H9 (cell line): Measurements from ENCODE around the gene TERT. TPM values are rescaled to one million over a fixed set of nuclear protein-coding genes. Genes with fewer than 3 reads are reported as not detected.

Source experiments
- DNase-seq: peaks from one replicate; pipeline ENCODE4 v3.0.0-alpha.2; 2017
- H2AFZ ChIP-seq: one replicate; pipeline ENCODE4 v1.6.1; 2013; ENCODE audit warnings: mild to moderate bottlenecking, low read length, control low read depth, moderate library complexity
- H2AK5ac ChIP-seq: 2 replicates; pipeline ENCODE4 v1.6.1; 2013; ENCODE audit warnings: low read length, control low read depth, mixed read lengths; ENCODE audit not compliant: insufficient read length
- H2BK120ac ChIP-seq: one replicate; pipeline ENCODE4 v1.6.1; 2013; ENCODE audit warnings: low read depth, mild to moderate bottlenecking, low read length, control low read depth, inconsistent platforms; ENCODE audit not compliant: poor library complexity, severe bottlenecking
- H2BK12ac ChIP-seq: 2 replicates; pipeline ENCODE4 v1.6.1; 2013; ENCODE audit warnings: low read length, control low read depth, mixed read lengths, low read depth; ENCODE audit not compliant: insufficient read length
- H2BK15ac ChIP-seq: 2 replicates; pipeline ENCODE4 v1.6.1; 2013; ENCODE audit warnings: low read depth, low read length, control low read depth
- H2BK20ac ChIP-seq: one replicate; pipeline ENCODE4 v1.6.1; 2013; ENCODE audit warnings: low read depth, mild to moderate bottlenecking, low read length, control low read depth, inconsistent platforms; ENCODE audit not compliant: poor library complexity, severe bottlenecking
- H2BK5ac ChIP-seq: 2 replicates; pipeline ENCODE4 v1.6.1; 2013; ENCODE audit warnings: low read length, control low read depth, mixed read lengths; ENCODE audit not compliant: insufficient read length
- H3K14ac ChIP-seq: 2 replicates; pipeline ENCODE4 v1.6.1; 2013; ENCODE audit warnings: low read length, control low read depth; ENCODE audit not compliant: insufficient read depth
- H3K18ac ChIP-seq: 2 replicates; pipeline ENCODE4 v1.6.1; 2013; ENCODE audit warnings: low read depth, mild to moderate bottlenecking, mixed read lengths, low read length, control low read depth; ENCODE audit not compliant: insufficient read length
- H3K23ac ChIP-seq: 2 replicates; pipeline ENCODE4 v1.6.1; 2013; ENCODE audit warnings: low read length, control low read depth, mixed read lengths, low read depth; ENCODE audit not compliant: insufficient read length
- H3K23me2 ChIP-seq: 2 replicates; pipeline ENCODE4 v1.6.1; 2013; ENCODE audit warnings: low read depth, mild to moderate bottlenecking, mixed read lengths, low read length, control low read depth; ENCODE audit not compliant: insufficient read length, poor library complexity, severe bottlenecking
- H3K27ac ChIP-seq: 2 replicates; pipeline ENCODE4 v1.5.1; 2013; ENCODE audit warnings: low read length, control low read depth, mixed read lengths, low read depth; ENCODE audit not compliant: insufficient read length
- H3K27me3 ChIP-seq: 2 replicates; pipeline ENCODE4 v1.6.1; 2013; ENCODE audit warnings: low read length, control low read depth, inconsistent platforms; ENCODE audit not compliant: insufficient read depth
- H3K4ac ChIP-seq: 2 replicates; pipeline ENCODE4 v1.6.1; 2013; ENCODE audit warnings: low read depth, mild to moderate bottlenecking, control low read depth, inconsistent platforms, low read length, moderate library complexity
- H3K4me1 ChIP-seq: 2 replicates; pipeline ENCODE4 v1.6.1; 2013; ENCODE audit warnings: low read length, control low read depth, inconsistent platforms; ENCODE audit not compliant: insufficient read depth
- H3K4me2 ChIP-seq: 2 replicates; pipeline ENCODE4 v1.6.1; 2013; ENCODE audit warnings: low read length, control low read depth, mixed read lengths; ENCODE audit not compliant: insufficient read length, insufficient read depth
- H3K56ac ChIP-seq: 2 replicates; pipeline ENCODE4 v1.6.1; 2013; ENCODE audit warnings: low read depth, mild to moderate bottlenecking, mixed read lengths, low read length, control low read depth; ENCODE audit not compliant: insufficient read length
- H3K79me1 ChIP-seq: 2 replicates; pipeline ENCODE4 v1.6.1; 2013; ENCODE audit warnings: low read depth, mild to moderate bottlenecking, moderate library complexity, low read length, control low read depth, inconsistent platforms; ENCODE audit not compliant: insufficient read depth, poor library complexity, severe bottlenecking
- H3K79me2 ChIP-seq: 2 replicates; pipeline ENCODE4 v1.6.1; 2013; ENCODE audit warnings: low read length, control low read depth, inconsistent platforms; ENCODE audit not compliant: insufficient read depth
- H3K9ac ChIP-seq: 2 replicates; pipeline ENCODE4 v1.6.1; 2013; ENCODE audit warnings: low read length, control low read depth, mixed read lengths; ENCODE audit not compliant: insufficient read length; ENCODE audit errors: extremely low read depth
- H3K9me3 ChIP-seq: one replicate; pipeline ENCODE4 v1.6.1; 2013; ENCODE audit warnings: low read depth, low read length, inconsistent platforms; ENCODE audit not compliant: control insufficient read depth
- H3T11ph ChIP-seq: one replicate; pipeline ENCODE4 v1.6.1; 2013; ENCODE audit warnings: mild to moderate bottlenecking, low read length, control low read depth, inconsistent platforms
- H4K20me1 ChIP-seq: one replicate; pipeline ENCODE4 v1.6.1; 2013; ENCODE audit not compliant: control insufficient read depth, insufficient read length, insufficient read depth
- H4K5ac ChIP-seq: 2 replicates; pipeline ENCODE4 v1.6.1; 2013; ENCODE audit warnings: low read depth, mild to moderate bottlenecking, mixed read lengths, low read length, control low read depth; ENCODE audit not compliant: insufficient read length
- H4K8ac ChIP-seq: replicated peaks from 2 replicates; pipeline ENCODE4 v1.6.1; 2013; ENCODE audit warnings: low read length, control low read depth, mixed read lengths, low read depth; ENCODE audit not compliant: insufficient read length
- H4K91ac ChIP-seq: 2 replicates; pipeline ENCODE4 v1.6.1; 2013; ENCODE audit warnings: low read depth, mild to moderate bottlenecking, moderate library complexity, mixed read lengths, low read length, control low read depth; ENCODE audit not compliant: insufficient read length
- H3K27ac Mint-ChIP-seq, 3 experiments: 2 replicates in 2 of 3; 3 replicates in 1 of 3; pipeline ENCODE4 v1.8.0; 2020 to 2021; ENCODE audit warnings: mixed read lengths in 3 of 3, mild to moderate bottlenecking in 1 of 3, moderate library complexity in 1 of 3
- H3K27me3 Mint-ChIP-seq: 2 replicates; pipeline ENCODE4 v1.8.0; 2021; ENCODE audit warnings: low read depth, mild to moderate bottlenecking, moderate library complexity, mixed read lengths
- H3K36me3 Mint-ChIP-seq, 3 experiments: 2 replicates in 2 of 3; 3 replicates in 1 of 3; pipeline ENCODE4 v1.8.0; 2020 to 2021; ENCODE audit warnings: low read depth in 3 of 3, mixed read lengths in 3 of 3; ENCODE audit not compliant: insufficient read depth in 1 of 3
- H3K4me1 Mint-ChIP-seq, 2 experiments: 2 replicates each; pipeline ENCODE4 v1.8.0; 2020; ENCODE audit warnings: mixed read lengths in 2 of 2
- H3K4me3 Mint-ChIP-seq, 2 experiments: 2 replicates in 1 of 2; 3 replicates in 1 of 2; pipeline ENCODE4 v1.8.0; 2020 to 2021; ENCODE audit warnings: mild to moderate bottlenecking in 2 of 2, mixed read lengths in 2 of 2, moderate library complexity in 1 of 2
- H3K9me3 Mint-ChIP-seq, 2 experiments: 2 replicates in 1 of 2; 3 replicates in 1 of 2; pipeline ENCODE4 v1.8.0; 2020; ENCODE audit warnings: mild to moderate bottlenecking in 2 of 2, mixed read lengths in 2 of 2, moderate library complexity in 1 of 2
- WGBS: extraction: QIAGEN DNeasy Blood & Tissue Kit; methylation state at CpG from one replicate; pipeline ENCODE4 v1.1.7; 2013; ENCODE audit warnings: missing lambda C conversion rate, low lambda C conversion rate, mixed read lengths; ENCODE audit not compliant: insufficient read length; ENCODE audit errors: extremely low coverage; 5-methylcytosine and 5-hydroxymethylcytosine counted together
- total RNA-seq: library from RNA; stranded (reverse); gene quantifications from 2 replicates; pipeline ENCODE4 v1.2.1, GENCODE V29; 2021
- TF ChIP-seq, protein P1 (sequence below): fragments of 200-600 bp; sonication (generic); conservative IDR thresholded peaks from 3 replicates; pipeline ENCODE4 v1.8.0; 2021; ENCODE audit warnings: antibody characterized with exemption, mild to moderate bottlenecking

The TERT gene
- total RNA-seq, 1 experiment from 2014 or later: 15.5 TPM

DNA sequence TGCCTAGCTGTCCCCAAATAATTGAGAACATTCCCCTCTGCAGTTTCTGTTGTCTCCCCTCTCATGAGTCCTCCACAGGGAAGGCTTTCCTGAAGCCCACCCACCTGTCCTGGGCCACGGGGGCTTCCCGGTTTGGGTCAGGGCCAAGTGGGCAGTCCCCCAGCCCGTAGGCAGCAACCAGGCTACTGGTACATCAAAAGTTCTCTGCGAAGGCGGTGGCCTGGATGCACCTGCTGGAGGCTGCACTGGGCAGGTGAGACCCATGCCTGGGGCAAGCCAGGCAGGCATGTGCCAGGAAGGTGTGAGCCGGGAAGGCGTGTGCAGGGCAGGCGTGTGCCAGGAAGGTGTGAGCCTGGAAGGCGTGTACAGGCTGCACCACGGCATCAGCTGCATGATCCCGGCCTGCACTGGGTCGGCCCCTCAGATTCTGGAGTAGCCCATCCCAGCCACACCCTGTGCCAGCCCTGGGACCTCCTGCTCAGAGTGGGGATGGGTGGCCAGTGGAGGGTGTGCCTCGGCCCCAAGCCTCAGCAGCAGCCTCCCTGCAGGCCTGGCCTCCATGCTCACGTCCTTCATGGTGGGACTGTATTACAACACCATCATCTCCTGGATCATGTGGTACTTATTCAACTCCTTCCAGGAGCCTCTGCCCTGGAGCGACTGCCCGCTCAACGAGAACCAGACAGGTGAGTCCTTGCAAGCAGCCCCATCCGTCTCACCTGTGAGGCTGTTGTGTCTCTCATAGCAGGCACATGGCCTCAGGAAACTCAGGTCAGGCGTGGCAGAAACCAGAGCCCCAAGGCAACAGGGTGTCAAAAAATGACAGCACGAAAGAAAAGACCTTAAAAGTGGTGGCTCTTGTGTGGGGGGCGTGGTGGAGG is 84.7 kb downstream of the TERT start:
- Histone ChIP-seq H3K4ac (no peak overlapping the region), H3K14ac (no peak overlapping the region), H3K4me1 (no peaks in the 10 kb centered on the region), H2BK15ac (no peak overlapping the region), H4K8ac (no peak overlapping the region), H2AFZ (no peak overlapping the region), H2BK12ac (no peak overlapping the region), H2AK5ac (no peak overlapping the region), H2BK5ac (no peak overlapping the region), H3K4me2 (no peak overlapping the region), H3T11ph (no peak overlapping the region), H2BK120ac (no peak overlapping the region), H3K79me1 (no peaks in the 10 kb centered on the region), H4K20me1 (peaks cover 3% of the 10 kb centered on the region), H3K27ac (no peak overlapping the region), H3K9ac (no peak overlapping the region), H4K91ac (no peak overlapping the region), H3K79me2 (no peaks in the 10 kb centered on the region), H3K23me2 (no peaks in the 10 kb centered on the region), H3K9me3 (no peaks in the 10 kb centered on the region), H2BK20ac (no peak overlapping the region), H3K56ac (no peak overlapping the region), H3K27me3 (no peaks in the 10 kb centered on the region), H3K18ac (no peak overlapping the region), H3K23ac (no peak overlapping the region), H4K5ac (no peak overlapping the region)
- Mint-ChIP-seq H3K9me3 (peaks cover 0 to 6% of the 10 kb centered on the region in 2 experiments; a peak in 2 of 5 replicates), H3K4me3 (no peak overlapping the region), H3K27ac (no peak overlapping the region), H3K27me3 (peaks cover 8% of the 10 kb centered on the region), H3K4me1 (peaks cover 5 to 11% of the 10 kb centered on the region in 2 experiments), H3K36me3 (no peaks in the 10 kb centered on the region)
- DNase-seq: no peak
- no CpG with 5 or more reads among the region's 21 CpGs for WGBS
- TF ChIP-seq, protein P1, sequence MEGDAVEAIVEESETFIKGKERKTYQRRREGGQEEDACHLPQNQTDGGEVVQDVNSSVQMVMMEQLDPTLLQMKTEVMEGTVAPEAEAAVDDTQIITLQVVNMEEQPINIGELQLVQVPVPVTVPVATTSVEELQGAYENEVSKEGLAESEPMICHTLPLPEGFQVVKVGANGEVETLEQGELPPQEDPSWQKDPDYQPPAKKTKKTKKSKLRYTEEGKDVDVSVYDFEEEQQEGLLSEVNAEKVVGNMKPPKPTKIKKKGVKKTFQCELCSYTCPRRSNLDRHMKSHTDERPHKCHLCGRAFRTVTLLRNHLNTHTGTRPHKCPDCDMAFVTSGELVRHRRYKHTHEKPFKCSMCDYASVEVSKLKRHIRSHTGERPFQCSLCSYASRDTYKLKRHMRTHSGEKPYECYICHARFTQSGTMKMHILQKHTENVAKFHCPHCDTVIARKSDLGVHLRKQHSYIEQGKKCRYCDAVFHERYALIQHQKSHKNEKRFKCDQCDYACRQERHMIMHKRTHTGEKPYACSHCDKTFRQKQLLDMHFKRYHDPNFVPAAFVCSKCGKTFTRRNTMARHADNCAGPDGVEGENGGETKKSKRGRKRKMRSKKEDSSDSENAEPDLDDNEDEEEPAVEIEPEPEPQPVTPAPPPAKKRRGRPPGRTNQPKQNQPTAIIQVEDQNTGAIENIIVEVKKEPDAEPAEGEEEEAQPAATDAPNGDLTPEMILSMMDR: no peak
